Epithelial cell of prostate (primary cell): ENCODE measurements around the gene DCP2.

Experiments
- DNase-seq: peaks from one replicate; pipeline ENCODE4 v3.0.0-alpha.2; 2011; ENCODE audit warnings: low read depth, low spot score
- H3K27ac ChIP-seq: fragments of 450-650 bp; 2 replicates; pipeline ENCODE4 v1.5.1; 2017; ENCODE audit warnings: mild to moderate bottlenecking

Gene DCP2

GRCh38 chr5:113017881-113018635 lies 41.5 kb downstream of the DCP2 start:
- peak overlapping the region; percentile 99 for H3K27ac ChIP-seq
- no peak for DNase-seq

- H3K27ac ChIP-seq: peak overlapping the region; percentile 99
- DNase-seq: peak; percentile 79
Measured at GRCh38 chr5:113020461-113021273, 44.1 kb downstream of the DCP2 start.

- H3K27ac ChIP-seq: peak overlapping the region; percentile 99
- no peak for DNase-seq
Measured at GRCh38 chr5:113022661-113023060, 46.1 kb downstream of the DCP2 start.

- DNase-seq: no peak
- peak overlapping the region; percentile 99 for H3K27ac ChIP-seq
Measured at GRCh38 chr5:113024076-113024697, 47.6 kb downstream of the DCP2 start.

GRCh38 chr5:113025596-113025995 lies 49.0 kb downstream of the DCP2 start:
- no peak overlapping the region for H3K27ac ChIP-seq
- no peak for DNase-seq

- no peak overlapping the region for H3K27ac ChIP-seq
Measured at GRCh38 chr5:113026211-113026610, 49.6 kb downstream of the DCP2 start.

GRCh38 chr5:113027015-113027414 lies 50.4 kb downstream of the DCP2 start:
- DNase-seq: no peak
- H3K27ac ChIP-seq: no peak overlapping the region

More at GRCh38 chr5:113026211-113026610, 49.6 kb downstream of the DCP2 start:
- DNase-seq: no peak

GRCh38 chr5:113027431-113027830 lies 50.8 kb downstream of the DCP2 start:
- H3K27ac ChIP-seq: no peak overlapping the region
- no peak for DNase-seq

GRCh38 chr5:113029614-113030013 lies 53.0 kb downstream of the DCP2 start:
- DNase-seq: no peak
- H3K27ac ChIP-seq: no peak overlapping the region

- no peak for DNase-seq
- no peak overlapping the region for H3K27ac ChIP-seq
Measured at GRCh38 chr5:113031104-113031503, 54.5 kb downstream of the DCP2 start.

- no peak for DNase-seq
- no peak overlapping the region for H3K27ac ChIP-seq
Measured at GRCh38 chr5:113031557-113031956, 55.0 kb downstream of the DCP2 start.

- DNase-seq: no peak
Measured at GRCh38 chr5:113034182-113034773, 57.7 kb downstream of the DCP2 start.

GRCh38 chr5:113035096-113035495 lies 58.5 kb downstream of the DCP2 start:
- no peak for DNase-seq

More at GRCh38 chr5:113034182-113034773, 57.7 kb downstream of the DCP2 start:
- peak overlapping the region; percentile 47 for H3K27ac ChIP-seq

GRCh38 chr5:113036321-113036720 lies 59.7 kb downstream of the DCP2 start:
- DNase-seq: no peak
- no peak overlapping the region for H3K27ac ChIP-seq

More at GRCh38 chr5:113035096-113035495, 58.5 kb downstream of the DCP2 start:
- peak overlapping the region; percentile 47 for H3K27ac ChIP-seq

GRCh38 chr5:113036826-113037225 lies 60.2 kb downstream of the DCP2 start:
- no peak overlapping the region for H3K27ac ChIP-seq
- no peak for DNase-seq

- H3K27ac ChIP-seq: peak overlapping the region; percentile 91
- DNase-seq: no peak
Measured at GRCh38 chr5:113038136-113038535, 61.5 kb downstream of the DCP2 start.

- peak; percentile 83 for DNase-seq
- peak overlapping the region; percentile 91 for H3K27ac ChIP-seq
Measured at GRCh38 chr5:113038714-113039113, 62.1 kb downstream of the DCP2 start.

GRCh38 chr5:113039229-113039933 lies 62.8 kb downstream of the DCP2 start:
- peak overlapping the region; percentile 91 for H3K27ac ChIP-seq
- no peak for DNase-seq

- DNase-seq: no peak
Measured at GRCh38 chr5:113039934-113040285, 63.3 kb downstream of the DCP2 start.

More at GRCh38 chr5:113039934-113040285, 63.3 kb downstream of the DCP2 start:
- H3K27ac ChIP-seq: peak overlapping the region; percentile 91
